ENCODE results near the gene NADK2. TPM values are rescaled to one million over a fixed set of nuclear protein-coding genes. Genes with fewer than 3 reads are reported as not detected.

The NADK2 gene
- total RNA-seq, 2 experiments from 2014 or later, result 16.6 to 18.0 TPM

Small RNAs within 50 kb of the gene (microRNA-seq; reads per million reads assigned to microRNA genes)
- 7.5 reads per million, percentile 27 among the genes with 10 or more reads in this experiment for gene MIR580 (ENCODE audit: borderline microRNAs expressed, borderline number of aligned reads, borderline replicate concordance)

Other genes starting within 250 kb of the NADK2 start
- not detected for gene UGT3A2, start 175.0 kb downstream of the NADK2 start, total RNA-seq
- gene LMBRD2, start 90.0 kb downstream of the NADK2 start, total RNA-seq, result 10 to 100 TPM in 1 of 2 experiments, 1 to 10 TPM in 1; 8.1 to 10.0 TPM
- 10 to 100 TPM; 33.1 to 34.7 TPM for gene SKP2, start 89.8 kb downstream of the NADK2 start, total RNA-seq
- gene RANBP3L, start 60.0 kb upstream of the NADK2 start, total RNA-seq, result not detected

Measured in activated CD4-positive, alpha-beta memory T cell treated with anti-CD3 and anti-CD28 coated beads for 36 hours (primary cell).